Astrocyte (in vitro differentiated cells and primary cell): ENCODE data around the gene INTS4. TPM values are rescaled to one million over a fixed set of nuclear protein-coding genes. Genes with fewer than 3 reads are reported as not detected.

Experiments
- DNase-seq: peaks from one replicate; pipeline ENCODE4 v3.0.0-alpha.2; 2010; ENCODE audit warnings: low read depth
- FAIRE-seq: peaks from 2 replicates; lab custom pipeline; 2011; peaks lifted over from hg19 to GRCh38; lab: Jason Lieb, UNC
- H2AFZ ChIP-seq: 2 replicates; pipeline ENCODE4 v1.6.0; 2012; ENCODE audit warnings: low read depth, low read length, inconsistent platforms
- H3K27ac ChIP-seq: 2 replicates; pipeline ENCODE4 v1.5.1; 2011; ENCODE audit warnings: low read depth, low read length, inconsistent platforms
- H3K27me3 ChIP-seq: 2 replicates; pipeline ENCODE4 v1.6.0; 2011; ENCODE audit warnings: low read length, inconsistent platforms; ENCODE audit not compliant: insufficient read depth
- H3K36me3 ChIP-seq: 2 replicates; pipeline ENCODE4 v1.5.1; 2011; ENCODE audit warnings: low read length, inconsistent platforms; ENCODE audit not compliant: insufficient read depth
- H3K4me1 ChIP-seq: 2 replicates; pipeline ENCODE4 v1.5.1; 2011; ENCODE audit warnings: low read length, inconsistent platforms; ENCODE audit not compliant: insufficient read depth
- H3K4me2 ChIP-seq: 2 replicates; pipeline ENCODE4 v1.6.0; 2012; ENCODE audit warnings: low read length, inconsistent platforms
- H3K4me3 ChIP-seq: 2 replicates; pipeline ENCODE4 v1.5.1; 2011; ENCODE audit warnings: low read depth, mild to moderate bottlenecking, low read length, inconsistent platforms; ENCODE audit not compliant: insufficient read depth
- H3K79me2 ChIP-seq: 2 replicates; pipeline ENCODE4 v1.6.0; 2012; ENCODE audit warnings: mild to moderate bottlenecking, low read length, inconsistent platforms; ENCODE audit not compliant: insufficient read depth
- H3K9ac ChIP-seq: 2 replicates; pipeline ENCODE4 v1.6.0; 2012; ENCODE audit warnings: mild to moderate bottlenecking, low read length, inconsistent platforms
- H3K9me3 ChIP-seq: 2 replicates; pipeline ENCODE4 v1.5.1; 2012; ENCODE audit warnings: low read depth, mild to moderate bottlenecking, low read length, inconsistent platforms; ENCODE audit not compliant: insufficient read depth
- H4K20me1 ChIP-seq: 2 replicates; pipeline ENCODE4 v1.6.0; 2012; ENCODE audit warnings: low read length, inconsistent platforms; ENCODE audit not compliant: insufficient read depth
- H3K27ac Mint-ChIP-seq: one replicate; pipeline ENCODE4 v1.8.0; 2021; ENCODE audit warnings: mild to moderate bottlenecking, mixed read lengths; ENCODE audit not compliant: unreplicated experiment
- H3K27me3 Mint-ChIP-seq: one replicate; pipeline ENCODE4 v1.8.0; 2021; ENCODE audit warnings: low read depth, mixed read lengths; ENCODE audit not compliant: unreplicated experiment
- H3K36me3 Mint-ChIP-seq: one replicate; pipeline ENCODE4 v1.8.0; 2021; ENCODE audit warnings: low read depth, mixed read lengths; ENCODE audit not compliant: unreplicated experiment
- H3K4me1 Mint-ChIP-seq: one replicate; pipeline ENCODE4 v1.8.0; 2021; ENCODE audit warnings: low read depth, mixed read lengths; ENCODE audit not compliant: unreplicated experiment
- H3K4me3 Mint-ChIP-seq: one replicate; pipeline ENCODE4 v1.8.0; 2021; ENCODE audit warnings: mild to moderate bottlenecking, moderate library complexity, mixed read lengths; ENCODE audit not compliant: unreplicated experiment
- H3K9me3 Mint-ChIP-seq: one replicate; pipeline ENCODE4 v1.8.0; 2021; ENCODE audit warnings: mild to moderate bottlenecking, mixed read lengths; ENCODE audit not compliant: unreplicated experiment
- CTCF ChIP-seq: IDR thresholded peaks from 2 replicates; pipeline ENCODE4 v1.5.1; 2011; ENCODE audit warnings: low read depth, mild to moderate bottlenecking, inconsistent platforms, low read length, moderate library complexity; ENCODE audit not compliant: insufficient read depth
- EZH2 ChIP-seq: IDR thresholded peaks from 2 replicates; pipeline ENCODE4 v1.6.1; 2012; ENCODE audit warnings: mild to moderate bottlenecking, low read length, inconsistent platforms; ENCODE audit not compliant: insufficient read depth
- total RNA-seq: library from RNA; stranded (reverse); gene quantifications from 2 replicates; pipeline ENCODE4 v1.2.1, GENCODE V29; 2021

INTS4 gene
- total RNA-seq, 1 donor from 2014 or later = 35.0 TPM

GRCh38 chr11:78034623-78035022, 40.2 kb upstream of the INTS4 start:
- H3K9ac ChIP-seq = no peak overlapping the region
- no peak overlapping the region for H3K4me2 ChIP-seq
- no peak overlapping the region for H3K27ac ChIP-seq
- DNase-seq (no peak), FAIRE-seq (no peak)
- Mint-ChIP-seq H3K4me1 (peaks cover 6% of the 10 kb centered on the region), H3K9me3 (no peaks in the 10 kb centered on the region), H3K4me3 (no peak overlapping the region), H3K36me3 (peaks cover 3% of the 10 kb centered on the region), H3K27me3 (no peaks in the 10 kb centered on the region), H3K27ac (peak overlapping the region; percentile 15)
- H3K4me1 ChIP-seq = peaks cover 16% of the 10 kb centered on the region
- H3K36me3 ChIP-seq = no peaks in the 10 kb centered on the region
- no peaks in the 10 kb centered on the region for H4K20me1 ChIP-seq
- no peak overlapping the region for H3K4me3 ChIP-seq
- no peak overlapping the region for H2AFZ ChIP-seq
- H3K9me3 ChIP-seq = no peaks in the 10 kb centered on the region
- TF ChIP-seq EZH2 (no peak), CTCF (no peak)
- H3K27me3 ChIP-seq = no peaks in the 10 kb centered on the region
- no peaks in the 10 kb centered on the region for H3K79me2 ChIP-seq

GRCh38 chr11:78033040-78033439, 38.6 kb upstream of the INTS4 start:
- no peaks in the 10 kb centered on the region for H3K36me3 ChIP-seq
- H3K27ac ChIP-seq = no peak overlapping the region
- H3K27me3 Mint-ChIP-seq = no peaks in the 10 kb centered on the region
- H3K4me1 Mint-ChIP-seq = peaks cover 5% of the 10 kb centered on the region
- no peak overlapping the region for H3K4me3 Mint-ChIP-seq
- H4K20me1 ChIP-seq = no peaks in the 10 kb centered on the region
- no peaks in the 10 kb centered on the region for H3K27me3 ChIP-seq
- peak overlapping the region; percentile 2 for H3K27ac Mint-ChIP-seq
- DNase-seq (no peak), FAIRE-seq (no peak)
- no peak overlapping the region for H3K4me3 ChIP-seq
- H3K9me3 ChIP-seq = no peaks in the 10 kb centered on the region
- H2AFZ ChIP-seq = no peak overlapping the region
- no peaks in the 10 kb centered on the region for H3K9me3 Mint-ChIP-seq
- no peak overlapping the region for H3K4me2 ChIP-seq
- peaks cover 3% of the 10 kb centered on the region for H3K36me3 Mint-ChIP-seq
- no peak for TF ChIP-seq EZH2
- TF ChIP-seq CTCF = no peak
- no peaks in the 10 kb centered on the region for H3K79me2 ChIP-seq
- peaks cover 9% of the 10 kb centered on the region for H3K4me1 ChIP-seq
- H3K9ac ChIP-seq = no peak overlapping the region

GRCh38 chr11:78032090-78032489, 37.6 kb upstream of the INTS4 start:
- Histone ChIP-seq H3K79me2 (no peaks in the 10 kb centered on the region), H3K4me2 (no peak overlapping the region), H3K9ac (no peak overlapping the region), H3K27ac (no peak overlapping the region), H3K4me3 (no peak overlapping the region), H4K20me1 (no peaks in the 10 kb centered on the region), H2AFZ (no peak overlapping the region), H3K27me3 (no peaks in the 10 kb centered on the region), H3K9me3 (no peaks in the 10 kb centered on the region), H3K36me3 (no peaks in the 10 kb centered on the region), H3K4me1 (peaks cover 9% of the 10 kb centered on the region)
- FAIRE-seq (no peak), DNase-seq (no peak)
- H3K27me3 Mint-ChIP-seq = no peaks in the 10 kb centered on the region
- H3K9me3 Mint-ChIP-seq = peaks cover 5% of the 10 kb centered on the region
- no peak for TF ChIP-seq CTCF
- no peak for TF ChIP-seq EZH2
- no peak overlapping the region for H3K4me3 Mint-ChIP-seq
- no peak overlapping the region for H3K27ac Mint-ChIP-seq
- peaks cover 5% of the 10 kb centered on the region for H3K4me1 Mint-ChIP-seq
- H3K36me3 Mint-ChIP-seq = no peaks in the 10 kb centered on the region
